Measurements from ENCODE around the gene MRS2. TPM values are rescaled to one million over a fixed set of nuclear protein-coding genes. Genes with fewer than 3 reads are reported as not detected.

The MRS2 gene
- total and polyA plus RNA-seq, 8 donors = 27.3 to 33.2 (median 31.7) TPM

DNA sequence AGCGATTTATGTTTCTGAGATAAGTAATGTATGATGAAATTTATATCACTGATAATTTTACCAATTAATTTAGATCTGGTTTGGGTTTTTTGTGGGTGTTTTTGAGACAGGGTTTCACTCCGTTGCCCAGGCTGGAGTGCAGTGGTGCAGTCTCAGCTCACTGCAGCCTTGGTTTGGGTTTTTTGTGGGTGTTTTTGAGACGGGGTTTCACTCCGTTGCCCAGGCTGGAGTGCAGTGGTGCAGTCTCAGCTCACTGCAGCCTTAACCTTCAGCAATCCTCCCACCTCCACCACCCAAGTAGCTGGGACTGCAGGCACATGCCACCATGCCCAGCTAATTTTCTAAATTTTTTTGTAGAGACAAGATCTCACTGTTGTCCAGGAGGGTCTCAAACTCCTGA lies 13.0 kb downstream of the MRS2 start:
- ATAC-seq (no peak), DNase-seq (no peak)
- no peaks in the 10 kb centered on the region for H3K9me3 ChIP-seq
- TF ChIP-seq CTCF (IDR thresholded peaks at IDR 0.05) = no peak
- intact Hi-C loops (cut with DNase I) = no loop called here
- peaks cover 0 to 94% of the 10 kb centered on the region in 2 donors for H3K36me3 ChIP-seq
- H3K27me3 ChIP-seq = no peaks in the 10 kb centered on the region
- H3K4me3 ChIP-seq = no peak overlapping the region
- H3K4me1 ChIP-seq = no peaks in the 10 kb centered on the region
- H3K27ac ChIP-seq = no peak overlapping the region

DNA sequence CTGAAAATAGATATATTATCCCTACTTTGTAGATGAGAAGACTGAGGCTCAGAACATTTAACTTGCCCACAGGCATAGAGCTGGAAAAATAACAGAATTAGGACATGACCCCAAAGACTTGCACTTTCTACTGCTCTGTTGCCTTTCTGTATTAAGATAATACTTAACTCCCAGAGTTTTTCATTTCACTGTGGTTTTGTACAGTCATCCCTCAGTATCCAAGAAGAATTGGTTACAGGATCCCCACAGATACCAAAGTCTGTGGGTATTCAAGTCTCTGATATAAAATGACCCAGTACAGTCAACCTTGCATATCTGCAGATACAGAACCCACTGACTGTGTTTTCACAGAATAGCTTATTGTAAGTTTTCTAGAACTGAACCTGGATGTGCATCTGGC lies 16.8 kb downstream of the MRS2 start:
- ATAC-seq = no peak
- Histone ChIP-seq H3K27me3 (no peaks in the 10 kb centered on the region), H3K4me3 (no peak overlapping the region), H3K27ac (no peak overlapping the region), H3K9me3 (no peaks in the 10 kb centered on the region), H3K36me3 (peaks cover 0 to 97% of the 10 kb centered on the region in 2 donors), H3K4me1 (no peaks in the 10 kb centered on the region)
- DNase-seq = no peak
- TF ChIP-seq CTCF (IDR thresholded peaks at IDR 0.05) = no peak
- intact Hi-C loops (cut with DNase I) = no loop called here

- Histone ChIP-seq H3K4me3 (no peak overlapping the region), H3K36me3 (peaks cover 0 to 64% of the 10 kb centered on the region in 2 donors), H3K27me3 (no peaks in the 10 kb centered on the region), H3K27ac (no peak overlapping the region), H3K9me3 (no peaks in the 10 kb centered on the region), H3K4me1 (peaks cover 0 to 11% of the 10 kb centered on the region in 2 donors)
- intact Hi-C loops (cut with DNase I) = no loop called here
- ATAC-seq (no peak), DNase-seq (no peak)
- TF ChIP-seq CTCF (IDR thresholded peaks at IDR 0.05) = no peak
Observed at GRCh38 chr6:24425091-24425490, 22.4 kb downstream of the MRS2 start.

DNA sequence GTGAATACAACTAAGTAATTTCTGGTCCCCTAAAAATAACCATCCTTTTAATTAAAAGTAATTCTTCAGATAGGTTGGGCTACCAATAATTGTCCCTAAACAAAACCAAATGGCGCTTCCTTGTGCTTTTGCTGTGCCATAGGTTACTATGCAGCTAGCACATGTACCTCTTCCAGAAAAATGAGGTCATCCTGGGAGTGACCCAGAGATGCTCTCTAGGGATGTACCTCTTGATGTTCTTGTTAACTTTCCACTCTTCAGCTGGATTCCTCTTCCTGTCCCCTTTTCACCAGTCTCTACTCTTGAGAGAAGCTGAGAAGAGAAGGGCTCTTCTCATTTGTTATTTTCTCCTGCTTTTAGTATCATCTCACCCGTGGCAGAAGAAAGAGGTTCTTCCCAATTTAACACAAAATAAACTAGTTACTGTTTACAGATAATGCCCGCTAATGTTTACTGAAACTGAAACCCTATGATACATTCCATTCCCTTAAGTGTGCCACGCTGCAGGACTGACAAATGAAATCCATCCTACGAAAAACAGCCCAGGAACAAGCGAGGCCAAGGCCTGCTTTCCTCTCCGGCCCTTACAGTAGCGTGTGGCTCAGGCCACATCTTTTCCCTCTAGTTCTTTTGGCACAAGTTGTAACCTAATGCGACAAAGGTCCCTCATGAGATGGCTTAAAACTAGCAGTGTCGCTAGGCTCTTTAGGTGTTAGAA lies 24.2 kb downstream of the MRS2 start:
- Histone ChIP-seq H3K27me3 (no peaks in the 10 kb centered on the region), H3K4me3 (no peak overlapping the region), H3K27ac (no peak overlapping the region), H3K36me3 (peaks cover 0 to 49% of the 10 kb centered on the region in 2 donors), H3K4me1 (peaks cover 0 to 11% of the 10 kb centered on the region in 2 donors), H3K9me3 (no peaks in the 10 kb centered on the region)
- no peak for TF ChIP-seq CTCF (IDR thresholded peaks at IDR 0.05)
- intact Hi-C loops (cut with DNase I) = no loop called here
- no peak for ATAC-seq
- no peak for DNase-seq

DNA sequence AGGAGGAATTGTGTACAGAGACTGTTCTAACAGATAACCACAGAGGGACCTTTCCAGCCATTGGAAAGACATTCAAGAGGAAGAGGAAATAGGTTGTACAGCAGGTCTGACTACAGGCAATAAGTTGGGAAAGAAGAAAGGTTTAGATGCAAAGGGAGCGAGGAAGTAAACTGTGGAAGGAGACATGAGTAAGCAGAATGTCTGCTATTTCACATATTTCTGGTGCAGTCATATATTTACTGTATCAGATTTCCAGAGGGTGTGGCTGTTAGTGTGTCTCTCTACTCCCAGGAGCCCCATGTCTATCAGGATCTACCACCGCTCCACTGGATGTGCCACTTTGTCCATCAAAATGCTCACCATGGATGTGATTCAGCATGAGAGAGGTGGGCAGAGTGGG lies 25.9 kb downstream of the MRS2 start:
- Histone ChIP-seq H3K36me3 (peaks cover 0 to 32% of the 10 kb centered on the region in 2 donors), H3K27ac (no peak overlapping the region), H3K27me3 (no peaks in the 10 kb centered on the region), H3K9me3 (no peaks in the 10 kb centered on the region), H3K4me1 (peaks cover 0 to 11% of the 10 kb centered on the region in 2 donors), H3K4me3 (no peak overlapping the region)
- DNase-seq (no peak), ATAC-seq (peak; percentile 43)
- no peak for TF ChIP-seq CTCF (IDR thresholded peaks at IDR 0.05)
- intact Hi-C loops (cut with DNase I) = no loop called here
